Effector memory CD8-positive, alpha-beta T cell (primary cell): ENCODE measurements around the gene GRPEL1.

Experiments
- ATAC-seq: fragments of 150-1000 bp; cut with Tn5 transposase; replicated peaks from 2 replicates; pipeline ENCODE4 v1.10.0; 2021; ENCODE audit warnings: mild to moderate bottlenecking, moderate library complexity
- DNase-seq, 3 experiments: peaks; one replicate each; pipeline ENCODE4 v3.0.0; 2021
- H3K27ac Mint-ChIP-seq, 2 donors: one replicate each; pipeline ENCODE4 v1.8.0; 2022; ENCODE audit warnings: mild to moderate bottlenecking in 2 of 2, mixed read lengths in 2 of 2, moderate library complexity in 2 of 2
- H3K27me3 Mint-ChIP-seq, 2 donors: one replicate each; pipeline ENCODE4 v1.8.0; 2022; ENCODE audit warnings: mixed read lengths in 2 of 2
- H3K36me3 Mint-ChIP-seq: one replicate; pipeline ENCODE4 v1.8.0; 2022; ENCODE audit warnings: mild to moderate bottlenecking, moderate library complexity, mixed read lengths; ENCODE audit not compliant: insufficient read depth
- H3K4me1 Mint-ChIP-seq, 2 donors: one replicate each; pipeline ENCODE4 v1.8.0; 2022; ENCODE audit warnings: low read depth in 2 of 2, mixed read lengths in 2 of 2
- H3K4me3 Mint-ChIP-seq, 2 donors: one replicate each; pipeline ENCODE4 v1.8.0; 2022; ENCODE audit warnings: mild to moderate bottlenecking in 2 of 2, mixed read lengths in 2 of 2, moderate library complexity in 2 of 2
- H3K9me3 Mint-ChIP-seq, 2 donors: one replicate each; pipeline ENCODE4 v1.8.0; 2022; ENCODE audit warnings: mixed read lengths in 2 of 2

GRPEL1 gene

GRCh38 chr4:7052923-7053715 lies 14.7 kb downstream of the GRPEL1 start:
- DNase-seq, result no peak
- no peak for ATAC-seq
- no peaks in the 10 kb centered on the region for H3K9me3 Mint-ChIP-seq
- H3K36me3 Mint-ChIP-seq, result peaks cover 63% of the 10 kb centered on the region
- H3K4me1 Mint-ChIP-seq, result peaks cover 16 to 18% of the 10 kb centered on the region in 2 donors
- H3K27me3 Mint-ChIP-seq, result no peaks in the 10 kb centered on the region
- H3K27ac Mint-ChIP-seq, result peak overlapping the region in 1 of 2 donors; percentile 87
- H3K4me3 Mint-ChIP-seq, result no peak overlapping the region

- no peak overlapping the region for H3K4me3 Mint-ChIP-seq
- peaks cover 20 to 24% of the 10 kb centered on the region in 2 donors for H3K4me1 Mint-ChIP-seq
- ATAC-seq, result no peak
- H3K27ac Mint-ChIP-seq, result peak overlapping the region in 1 of 2 donors; percentile 87
- DNase-seq, result no peak
- no peaks in the 10 kb centered on the region for H3K27me3 Mint-ChIP-seq
- no peaks in the 10 kb centered on the region for H3K9me3 Mint-ChIP-seq
- H3K36me3 Mint-ChIP-seq, result peaks cover 61% of the 10 kb centered on the region
Measured at GRCh38 chr4:7052313-7052712, 15.6 kb downstream of the GRPEL1 start.

DNA sequence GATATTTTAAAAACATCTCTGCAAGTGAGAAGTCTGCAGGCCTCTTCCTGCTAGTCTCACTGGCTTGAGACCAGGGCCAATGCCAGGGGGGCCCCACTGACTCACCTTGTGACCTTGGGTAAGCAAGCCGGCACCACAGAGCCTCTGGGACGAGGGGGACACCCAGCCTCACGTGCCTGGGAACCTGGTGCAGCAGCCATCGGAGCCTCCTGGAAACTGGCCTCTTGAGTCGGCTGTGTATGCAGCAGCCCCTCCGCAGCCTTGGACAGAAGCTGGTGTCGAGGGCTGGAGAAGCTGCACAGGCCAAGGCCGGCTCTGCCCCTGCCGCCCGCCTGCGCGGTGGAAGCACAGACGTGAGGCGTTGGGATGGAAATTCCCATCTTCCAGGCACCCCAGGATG lies 16.0 kb downstream of the GRPEL1 start:
- H3K27me3 Mint-ChIP-seq, result no peaks in the 10 kb centered on the region
- DNase-seq (no peak), ATAC-seq (no peak)
- no peaks in the 10 kb centered on the region for H3K9me3 Mint-ChIP-seq
- H3K36me3 Mint-ChIP-seq, result peaks cover 58% of the 10 kb centered on the region
- H3K27ac Mint-ChIP-seq, result no peak overlapping the region
- no peak overlapping the region for H3K4me3 Mint-ChIP-seq
- peaks cover 24 to 28% of the 10 kb centered on the region in 2 donors for H3K4me1 Mint-ChIP-seq

DNA sequence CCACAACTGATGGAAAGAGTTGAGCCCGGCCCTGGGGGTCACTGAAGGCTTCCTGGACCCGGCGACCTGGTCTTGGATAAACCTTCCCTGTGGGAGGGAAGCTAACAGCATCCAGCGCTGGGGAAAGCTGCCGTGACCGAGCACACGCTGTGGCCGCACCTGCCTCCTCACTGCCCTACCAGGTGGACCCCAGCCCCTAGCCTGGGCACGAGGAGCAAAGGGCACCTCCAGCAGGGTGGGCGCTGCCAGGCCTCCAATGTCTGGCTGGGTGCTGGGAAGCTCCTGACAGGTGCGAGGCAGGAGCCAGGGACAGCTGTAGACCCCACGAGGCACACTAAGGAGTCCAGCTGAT lies 16.7 kb downstream of the GRPEL1 start:
- H3K27ac Mint-ChIP-seq, result no peak overlapping the region
- H3K9me3 Mint-ChIP-seq, result no peaks in the 10 kb centered on the region
- peaks cover 52% of the 10 kb centered on the region for H3K36me3 Mint-ChIP-seq
- ATAC-seq (no peak), DNase-seq (no peak)
- H3K4me1 Mint-ChIP-seq, result peaks cover 31 to 32% of the 10 kb centered on the region in 2 donors
- no peak overlapping the region for H3K4me3 Mint-ChIP-seq
- H3K27me3 Mint-ChIP-seq, result no peaks in the 10 kb centered on the region

DNA sequence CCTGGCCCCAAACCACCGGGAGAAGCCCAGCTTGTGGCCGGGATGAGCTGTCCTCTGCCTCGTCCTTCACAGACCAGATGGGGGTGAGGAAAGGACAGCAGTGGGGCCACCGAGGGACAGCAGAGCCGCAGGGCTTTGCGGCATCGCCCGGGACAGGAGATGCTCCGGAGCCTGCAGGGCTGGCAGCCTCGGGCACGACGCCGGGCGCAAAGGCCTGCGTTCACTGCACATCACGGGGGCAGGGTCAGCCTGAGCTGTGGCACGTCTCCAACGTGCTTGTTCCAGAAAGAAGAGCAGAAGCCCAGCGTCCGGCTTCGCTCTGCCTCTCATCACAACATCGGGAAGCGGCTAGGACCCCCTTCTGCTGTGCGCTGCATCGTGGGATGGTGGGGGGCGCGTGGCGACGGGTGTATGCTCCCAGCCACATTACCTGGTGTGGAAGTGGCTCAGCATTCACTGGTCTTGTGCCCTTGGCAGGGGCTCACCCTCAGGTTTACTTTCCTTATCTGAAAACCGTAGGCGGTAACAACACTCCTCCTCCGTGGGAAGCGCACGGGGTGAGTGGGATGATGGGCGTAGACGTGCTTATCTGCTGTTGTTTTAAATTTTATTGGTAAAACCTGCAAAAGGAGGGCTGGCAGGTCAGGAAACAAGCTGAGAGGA lies 17.3 kb downstream of the GRPEL1 start:
- Mint-ChIP-seq H3K27me3 (no peaks in the 10 kb centered on the region), H3K9me3 (no peaks in the 10 kb centered on the region), H3K4me1 (peaks cover 35% of the 10 kb centered on the region in 2 donors), H3K36me3 (peaks cover 51% of the 10 kb centered on the region), H3K27ac (no peak overlapping the region), H3K4me3 (no peak overlapping the region)
- no peak for ATAC-seq
- no peak for DNase-seq

GRCh38 chr4:7049739-7050138 lies 18.1 kb downstream of the GRPEL1 start:
- Mint-ChIP-seq H3K36me3 (peaks cover 43% of the 10 kb centered on the region), H3K4me1 (peaks cover 39 to 44% of the 10 kb centered on the region in 2 donors), H3K27ac (peak overlapping the region; percentile 46 to 84), H3K9me3 (no peaks in the 10 kb centered on the region), H3K27me3 (no peaks in the 10 kb centered on the region), H3K4me3 (peak overlapping the region in 1 of 2 donors; percentile 34)
- ATAC-seq (no peak), DNase-seq (no peak)

DNA sequence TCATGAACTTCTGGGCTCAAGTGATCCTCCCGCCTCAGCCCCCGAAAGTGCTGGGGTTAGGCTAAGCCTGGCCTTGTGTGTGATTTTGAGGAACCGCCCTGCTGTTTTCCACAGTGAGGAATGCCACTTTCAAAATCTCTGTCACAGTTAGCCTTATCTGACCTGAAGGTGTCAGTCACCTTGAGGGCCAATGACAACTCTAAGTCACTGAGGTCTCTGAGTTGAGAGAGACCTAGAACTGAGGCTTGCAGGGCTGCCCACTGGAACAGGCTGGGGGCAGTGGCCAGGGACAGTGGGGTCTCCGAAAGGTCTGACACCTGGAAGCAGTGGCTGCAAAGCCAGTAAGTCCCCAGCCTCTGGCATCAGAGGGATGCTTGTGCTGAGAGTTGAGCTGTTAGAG lies 18.6 kb downstream of the GRPEL1 start:
- Mint-ChIP-seq H3K4me1 (peaks cover 43 to 48% of the 10 kb centered on the region in 2 donors), H3K9me3 (no peaks in the 10 kb centered on the region), H3K36me3 (peaks cover 39% of the 10 kb centered on the region), H3K27ac (peak overlapping the region; percentile 46 to 84), H3K27me3 (no peaks in the 10 kb centered on the region), H3K4me3 (peak overlapping the region in 1 of 2 donors; percentile 34)
- no peak for ATAC-seq
- no peak for DNase-seq

GRCh38 chr4:7048642-7049041 lies 19.2 kb downstream of the GRPEL1 start:
- ATAC-seq, result no peak
- peak overlapping the region; percentile 46 to 84 for H3K27ac Mint-ChIP-seq
- peak overlapping the region in 1 of 2 donors; percentile 12 for H3K4me3 Mint-ChIP-seq
- no peak for DNase-seq
- H3K27me3 Mint-ChIP-seq, result no peaks in the 10 kb centered on the region
- no peaks in the 10 kb centered on the region for H3K9me3 Mint-ChIP-seq
- H3K4me1 Mint-ChIP-seq, result peaks cover 47 to 53% of the 10 kb centered on the region in 2 donors
- peaks cover 38% of the 10 kb centered on the region for H3K36me3 Mint-ChIP-seq

GRCh38 chr4:7046971-7047370 lies 20.9 kb downstream of the GRPEL1 start:
- ATAC-seq (no peak), DNase-seq (no peak)
- Mint-ChIP-seq H3K27ac (peak overlapping the region; percentile 76 to 84), H3K27me3 (no peaks in the 10 kb centered on the region), H3K36me3 (peaks cover 46% of the 10 kb centered on the region), H3K9me3 (no peaks in the 10 kb centered on the region), H3K4me3 (peak overlapping the region; percentile 88 to 91), H3K4me1 (peaks cover 53 to 55% of the 10 kb centered on the region in 2 donors)

DNA sequence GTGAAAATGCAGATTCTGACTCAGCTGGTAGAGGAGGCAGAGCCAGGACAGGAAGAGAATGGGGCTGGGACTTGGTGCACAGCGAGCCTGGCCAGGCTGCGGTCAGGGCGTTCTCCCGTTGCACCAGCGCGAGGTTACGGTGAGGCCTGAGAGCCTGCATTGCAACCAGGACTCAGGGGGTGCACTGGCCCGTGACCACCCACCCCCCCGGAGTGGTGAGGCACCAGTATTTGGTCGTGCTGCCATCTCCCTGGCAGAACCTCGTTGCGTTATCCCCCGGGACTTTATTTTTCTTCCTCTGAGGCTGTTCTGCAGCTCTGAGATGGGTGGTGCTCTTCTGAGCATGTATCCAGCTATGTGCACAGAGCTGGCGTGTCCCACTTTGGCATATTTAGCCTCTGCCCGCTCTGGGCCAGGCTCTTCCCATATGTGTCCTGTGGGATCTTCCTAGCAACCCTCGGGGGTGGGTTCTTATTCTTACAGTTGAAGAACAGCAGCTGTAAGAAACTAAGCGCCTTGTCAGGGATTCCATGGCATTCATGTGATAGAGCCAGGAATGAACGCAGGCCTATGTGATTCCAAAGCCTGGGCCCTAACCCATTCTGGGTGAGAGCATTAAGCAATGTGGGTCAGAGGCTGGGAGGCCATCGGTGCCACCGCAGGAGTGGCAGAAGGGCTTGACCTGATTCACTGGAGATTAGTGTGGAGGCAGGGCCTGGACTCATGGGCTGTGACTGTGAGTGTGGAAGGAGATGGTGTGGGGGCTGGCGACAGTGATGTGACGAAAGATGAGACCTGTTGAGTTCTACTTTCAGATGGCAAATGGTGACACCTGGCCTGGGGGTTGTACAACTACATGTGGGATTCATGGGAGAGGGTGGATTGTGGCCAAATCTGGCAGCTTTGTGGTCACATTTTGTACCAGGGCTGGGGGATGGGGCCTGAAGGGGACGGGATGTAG lies 21.6 kb downstream of the GRPEL1 start:
- no peak for DNase-seq
- ATAC-seq, result no peak
- Mint-ChIP-seq H3K4me1 (peaks cover 56 to 58% of the 10 kb centered on the region in 2 donors), H3K36me3 (peaks cover 47% of the 10 kb centered on the region), H3K27ac (peak overlapping the region; percentile 84 to 85), H3K4me3 (peak overlapping the region; percentile 88 to 91), H3K9me3 (no peaks in the 10 kb centered on the region), H3K27me3 (no peaks in the 10 kb centered on the region)

DNA sequence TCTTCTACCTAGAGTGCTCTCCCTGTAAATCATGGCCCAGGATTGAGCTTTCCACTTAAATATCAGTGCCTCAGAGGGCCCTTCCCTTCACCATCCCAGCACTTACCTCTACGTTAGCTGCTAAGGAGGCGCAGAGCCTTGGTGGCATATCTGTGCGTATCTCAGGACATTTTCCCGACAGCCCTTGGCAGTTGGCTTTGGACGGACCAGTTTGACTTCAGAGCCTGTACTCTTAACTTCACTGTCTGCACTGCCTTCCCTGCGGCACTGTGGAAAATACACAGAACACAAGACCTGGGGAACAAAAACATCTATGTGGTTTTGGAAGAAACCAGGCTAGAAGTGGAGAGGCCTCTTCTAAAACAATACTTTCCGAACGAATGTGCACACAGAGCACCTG lies 22.3 kb downstream of the GRPEL1 start:
- Mint-ChIP-seq H3K4me3 (peak overlapping the region; percentile 88 to 91), H3K4me1 (peaks cover 56 to 58% of the 10 kb centered on the region in 2 donors), H3K27me3 (no peaks in the 10 kb centered on the region), H3K36me3 (peaks cover 43% of the 10 kb centered on the region), H3K27ac (peak overlapping the region; percentile 85 to 89), H3K9me3 (no peaks in the 10 kb centered on the region)
- DNase-seq, result no peak
- no peak for ATAC-seq

- H3K27ac Mint-ChIP-seq, result peak overlapping the region; percentile 85 to 89
Measured at GRCh38 chr4:7044137-7044930, 23.5 kb downstream of the GRPEL1 start.

More at GRCh38 chr4:7044137-7044930, 23.5 kb downstream of the GRPEL1 start:
- Mint-ChIP-seq H3K4me1 (peaks cover 51 to 56% of the 10 kb centered on the region in 2 donors), H3K4me3 (peak overlapping the region; percentile 88 to 91), H3K36me3 (peaks cover 40% of the 10 kb centered on the region), H3K27me3 (no peaks in the 10 kb centered on the region), H3K9me3 (no peaks in the 10 kb centered on the region)
- DNase-seq (no peak), ATAC-seq (no peak)
